Calu3 (cell line): ENCODE results near the gene TEDDM1. TPM values are rescaled to one million over a fixed set of nuclear protein-coding genes. Genes with fewer than 3 reads are reported as not detected.
"Not testable (repeated sequence)": the region's sequence is repeated elsewhere in the genome, so short reads cannot be mapped to it uniquely, and the experiment has no call there.

Experiments
- BruUV-seq: library from RNA; stranded (reverse); fragments of 400-500 nt; replicated peaks from 2 replicates; lab custom pipeline; 2021; lab: Mats Ljungman, UMichigan
- CTCF ChIA-PET: fragments of 300-600 bp; sonication (Branson Sonifier 250); formaldehyde crosslinking; loops from one replicate; lab custom pipeline; 2022; ENCODE audit warnings: antibody characterized with exemption; lab: Charles Lee
- DNase-seq: peaks from one replicate; pipeline ENCODE4 v3.0.0; 2022
- H3K27ac Mint-ChIP-seq: one replicate; pipeline ENCODE4 v1.8.0; 2022; ENCODE audit warnings: mixed read lengths; ENCODE audit not compliant: unreplicated experiment
- H3K27me3 Mint-ChIP-seq: one replicate; pipeline ENCODE4 v1.8.0; 2022; ENCODE audit warnings: mixed read lengths; ENCODE audit not compliant: unreplicated experiment
- H3K36me3 Mint-ChIP-seq: one replicate; pipeline ENCODE4 v1.8.0; 2022; ENCODE audit warnings: mild to moderate bottlenecking, moderate library complexity, mixed read lengths; ENCODE audit not compliant: insufficient read depth, unreplicated experiment
- H3K4me1 Mint-ChIP-seq: one replicate; pipeline ENCODE4 v1.8.0; 2022; ENCODE audit warnings: mild to moderate bottlenecking, low read depth, mixed read lengths; ENCODE audit not compliant: unreplicated experiment
- H3K4me3 Mint-ChIP-seq: one replicate; pipeline ENCODE4 v1.8.0; 2022; ENCODE audit warnings: mild to moderate bottlenecking, low read depth, moderate library complexity, mixed read lengths; ENCODE audit not compliant: unreplicated experiment
- H3K9me3 Mint-ChIP-seq: one replicate; pipeline ENCODE4 v1.8.0; 2022; ENCODE audit warnings: low read depth, mixed read lengths; ENCODE audit not compliant: unreplicated experiment
- CTCF ChIP-seq: fragments of 200-600 bp; IDR thresholded peaks from one replicate; pipeline ENCODE4 v1.8.0; 2022; ENCODE audit warnings: antibody characterized with exemption; ENCODE audit not compliant: unreplicated experiment
- intact Hi-C: fragments of 100-400 bp; cut with micrococcal nuclease; formaldehyde crosslinking; loops from one replicate; pipeline ENCODE4 v1.10.0; 2022; ENCODE audit not compliant: unreplicated experiment
- total RNA-seq: library from RNA; stranded (reverse); gene quantifications from 2 replicates; pipeline ENCODE4 v1.2.3, GENCODE V29; 2022

TEDDM1 gene
- total RNA-seq, 1 experiment from 2014 or later, result not detected

- TF ChIP-seq CTCF, result no peak
- H3K4me3 Mint-ChIP-seq, result no peak overlapping the region
- intact Hi-C loops, result no loop called here
- CTCF ChIA-PET, result no interaction called here
- no peak for DNase-seq
- H3K27me3 Mint-ChIP-seq, result no peaks in the 10 kb centered on the region
- H3K36me3 Mint-ChIP-seq, result no peaks in the 10 kb centered on the region
- no peaks in the 10 kb centered on the region for H3K9me3 Mint-ChIP-seq
- H3K4me1 Mint-ChIP-seq, result no peaks in the 10 kb centered on the region
- BruUV-seq, result no TSS peak
- H3K27ac Mint-ChIP-seq, result no peak overlapping the region
Measured at GRCh38 chr1:182380199-182380598, 20.3 kb downstream of the TEDDM1 start.

GRCh38 chr1:182379781-182380180 lies 20.7 kb downstream of the TEDDM1 start:
- H3K4me1 Mint-ChIP-seq, H3K27me3 Mint-ChIP-seq, intact Hi-C loops, H3K4me3 Mint-ChIP-seq, H3K36me3 Mint-ChIP-seq, CTCF ChIA-PET, H3K27ac Mint-ChIP-seq, DNase-seq, BruUV-seq, H3K9me3 Mint-ChIP-seq: not testable (repeated sequence)

- DNase-seq, result no peak
- no TSS peak for BruUV-seq
- Mint-ChIP-seq H3K27me3 (no peaks in the 10 kb centered on the region), H3K4me1 (no peaks in the 10 kb centered on the region), H3K4me3 (no peak overlapping the region), H3K36me3 (no peaks in the 10 kb centered on the region), H3K9me3 (no peaks in the 10 kb centered on the region), H3K27ac (no peak overlapping the region)
- CTCF ChIA-PET, result interaction anchor here (1.3 kb wide), 1 partner anchor 13 kb away, joined by 3 read pairs; no protein-coding TSS in a partner anchor
- TF ChIP-seq CTCF, result no peak
- intact Hi-C loops, result no loop called here
Measured at GRCh38 chr1:182376936-182377574, 23.4 kb downstream of the TEDDM1 start.

GRCh38 chr1:182374101-182374834 lies 26.2 kb downstream of the TEDDM1 start:
- no TSS peak for BruUV-seq
- Mint-ChIP-seq H3K9me3 (no peaks in the 10 kb centered on the region), H3K4me3 (no peak overlapping the region), H3K27me3 (no peaks in the 10 kb centered on the region), H3K36me3 (no peaks in the 10 kb centered on the region), H3K27ac (no peak overlapping the region), H3K4me1 (no peaks in the 10 kb centered on the region)
- CTCF ChIA-PET, result no interaction called here
- no peak for TF ChIP-seq CTCF
- intact Hi-C loops, result no loop called here
- DNase-seq, result no peak
